ENCODE measurements around the gene IFI35. TPM values are rescaled to one million over a fixed set of nuclear protein-coding genes. Genes with fewer than 3 reads are reported as not detected.

The IFI35 gene
- 10 to 100 TPM in 3 of 4 donors, 1 to 10 TPM in 1; 5.9 to 24.4 (median 13.6) TPM for total RNA-seq

- peak within 1 kb of the TSS; percentile 47 to 87 (median 69) for H3K4me3 ChIP-seq
- peak; percentile 34 for DNase-seq
- peak within 1 kb of the TSS; percentile 90 to 97 (median 94) for H3K27ac ChIP-seq
- H3K4me1 ChIP-seq = peaks cover 3 to 79% (median 22%) of the 10 kb centered on the region in 3 donors
- H3K27me3 ChIP-seq = no peaks in the 10 kb centered on the region
- intact Hi-C loops (cut with DNase I) = no loop called here
- TF ChIP-seq POLR2A (IDR thresholded peaks at IDR 0.05) (peak in 2 of 4 donors; percentile 10 to 20), CTCF (IDR thresholded peaks at IDR 0.05) (peak in 5 of 6 experiments; percentile 24 to 50 (median 32))
- WGBS, 2 donors = 2 to 8% methylated on average over 10 of the region's 18 CpGs
- H3K9me3 ChIP-seq = no peaks in the 10 kb centered on the region
- H3K36me3 ChIP-seq = peaks cover 4 to 31% (median 15%) of the 10 kb centered on the region in 3 donors
Observed at GRCh38 chr17:43006639-43007551, at the start of gene IFI35. IFI35 (plus strand) TSS chr17:43006784; CDS start chr17:43006948, 164 bp downstream.

DNA sequence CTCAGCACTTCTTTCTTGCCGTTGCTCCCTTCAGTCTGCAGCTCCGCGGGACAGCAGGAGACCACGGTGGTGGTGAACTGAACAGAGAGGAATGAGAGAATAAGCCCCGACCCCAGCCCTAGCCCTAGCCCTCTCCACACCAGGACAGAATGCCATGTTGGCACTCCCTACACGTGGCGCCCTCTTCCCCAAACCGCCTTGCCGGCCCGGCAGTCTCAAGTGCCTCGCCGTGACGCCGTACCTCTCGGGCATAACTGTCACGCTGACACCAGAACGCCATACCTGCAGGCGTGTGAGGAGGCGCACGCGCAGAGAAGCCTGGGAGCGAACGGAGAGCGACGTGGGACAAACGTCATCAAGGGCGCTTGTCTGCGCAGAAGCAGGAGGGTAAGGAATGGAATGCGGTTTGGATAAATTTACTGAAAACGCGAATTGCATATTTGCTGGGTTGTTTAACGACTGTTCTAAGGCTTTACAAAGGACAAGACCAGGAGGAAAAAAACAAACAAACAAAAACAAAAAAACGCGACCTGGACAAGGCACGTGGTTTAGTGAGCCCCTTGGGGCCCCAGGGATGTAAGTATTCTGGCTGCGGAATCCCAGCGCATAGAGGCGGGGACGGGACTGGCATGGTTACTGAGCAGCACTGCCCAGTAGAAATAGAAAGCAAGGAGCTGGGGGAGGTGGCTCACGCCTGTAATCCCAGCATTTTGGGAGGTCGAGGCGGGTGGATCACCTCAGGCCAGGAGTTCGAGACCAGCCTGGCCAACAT lies 42.2 kb upstream of the IFI35 start, which contains the start of gene AARSD1:
Gene AARSD1, minus strand, starts transcription at position 294 of the 772 bp plus-strand sequence. Its CDS starts 14 bp downstream, at position 280.
- Histone ChIP-seq H3K9me3 (no peaks in the 10 kb centered on the region), H3K4me3 (peak within 1 kb of the TSS; percentile 58 to 85 (median 66)), H3K27ac (peak within 1 kb of the TSS; percentile 77 to 94 (median 89)), H3K36me3 (peaks cover 9 to 37% (median 16%) of the 10 kb centered on the region in 3 donors), H3K4me1 (peaks cover 7 to 18% (median 8%) of the 10 kb centered on the region in 3 donors), H3K27me3 (no peaks in the 10 kb centered on the region)
- WGBS, 2 donors = 0 to 4% methylated on average over 28 to 31 of the region's 43 CpGs
- DNase-seq = peak; percentile 36
- intact Hi-C loops (cut with DNase I) = no loop called here
- TF ChIP-seq CTCF (IDR thresholded peaks at IDR 0.05) (peak in 1 of 6 experiments; percentile 38), POLR2A (IDR thresholded peaks at IDR 0.05) (peak in 3 of 4 donors; percentile 50 to 70 (median 68))

DNA sequence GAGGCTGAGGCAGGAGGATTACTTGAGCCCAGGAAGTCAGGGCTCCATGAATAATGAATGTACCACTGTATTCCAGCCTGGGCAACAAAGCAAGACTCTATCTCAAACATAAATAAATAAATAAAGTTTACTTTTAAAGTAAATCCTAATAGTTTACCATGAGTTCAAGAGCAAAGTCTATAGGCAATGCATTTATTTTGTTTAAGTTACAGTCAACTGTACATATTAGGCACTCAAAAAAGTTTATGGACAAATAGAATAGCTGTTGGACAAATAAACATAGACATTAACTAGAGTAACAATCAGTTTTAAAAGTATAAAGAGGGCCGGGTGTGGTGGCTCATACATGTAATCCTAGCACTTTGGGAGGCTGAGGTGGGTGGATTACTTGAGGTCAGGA lies 38.7 kb upstream of the IFI35 start:
- H3K27me3 ChIP-seq = no peaks in the 10 kb centered on the region
- H3K4me3 ChIP-seq = no peak overlapping the region
- intact Hi-C loops (cut with DNase I) = no loop called here
- no peak overlapping the region for H3K27ac ChIP-seq
- H3K36me3 ChIP-seq = peaks cover 0 to 2% (median 0%) of the 10 kb centered on the region in 3 donors
- H3K4me1 ChIP-seq = peaks cover 7 to 11% (median 8%) of the 10 kb centered on the region in 3 donors
- DNase-seq = no peak
- 62 to 67% methylated on average over 1 of the region's 1 CpG for whole genome bisulfite sequencing, 2 donors
- TF ChIP-seq POLR2A (IDR thresholded peaks at IDR 0.05) (no peak), CTCF (IDR thresholded peaks at IDR 0.05) (no peak)
- no peaks in the 10 kb centered on the region for H3K9me3 ChIP-seq

GRCh38 chr17:42969001-42969581 lies 37.5 kb upstream of the IFI35 start:
- intact Hi-C loops (cut with DNase I) = no loop called here
- 37 to 39% methylated on average over 5 of the region's 5 CpGs for WGBS, 2 donors
- H3K27ac ChIP-seq = no peak overlapping the region
- H3K4me1 ChIP-seq = peaks cover 0 to 3% (median 0%) of the 10 kb centered on the region in 3 donors
- TF ChIP-seq CTCF (IDR thresholded peaks at IDR 0.05) (no peak), POLR2A (IDR thresholded peaks at IDR 0.05) (no peak)
- no peak overlapping the region for H3K4me3 ChIP-seq
- H3K9me3 ChIP-seq = no peaks in the 10 kb centered on the region
- H3K36me3 ChIP-seq = no peaks in the 10 kb centered on the region
- no peak for DNase-seq
- H3K27me3 ChIP-seq = no peaks in the 10 kb centered on the region
